Skeletal muscle satellite cell (primary cell): Measurements from ENCODE around the gene GRAP.
"Not testable (repeated sequence)": the region's sequence is repeated elsewhere in the genome, so short reads cannot be mapped to it uniquely, and the experiment has no call there.

Experiments used
- H3K27me3 ChIP-seq: 2 replicates; pipeline ENCODE4 v1.7.0; 2013; ENCODE audit warnings: low read length; ENCODE audit not compliant: control insufficient read depth, insufficient read depth
- H3K36me3 ChIP-seq: 2 replicates; pipeline ENCODE4 v1.7.0; 2013; ENCODE audit warnings: mild to moderate bottlenecking, control low read depth, low read length; ENCODE audit not compliant: insufficient read depth
- H3K4me1 ChIP-seq: 2 replicates; pipeline ENCODE4 v1.7.0; 2013; ENCODE audit warnings: low read length; ENCODE audit not compliant: control insufficient read depth, insufficient read depth
- H3K4me2 ChIP-seq: 2 replicates; pipeline ENCODE4 v1.7.0; 2013; ENCODE audit warnings: mild to moderate bottlenecking, low read length
- H3K4me3 ChIP-seq: 2 replicates; pipeline ENCODE4 v1.7.0; 2013; ENCODE audit warnings: low read length
- H3K9ac ChIP-seq: 2 replicates; pipeline ENCODE4 v1.7.0; 2013; ENCODE audit warnings: mild to moderate bottlenecking, low read depth, low read length, moderate library complexity
- H3K9me3 ChIP-seq: replicated peaks from 2 replicates; pipeline ENCODE4 v1.7.0; 2013; ENCODE audit warnings: mild to moderate bottlenecking, control low read depth, low read length

The GRAP gene

DNA sequence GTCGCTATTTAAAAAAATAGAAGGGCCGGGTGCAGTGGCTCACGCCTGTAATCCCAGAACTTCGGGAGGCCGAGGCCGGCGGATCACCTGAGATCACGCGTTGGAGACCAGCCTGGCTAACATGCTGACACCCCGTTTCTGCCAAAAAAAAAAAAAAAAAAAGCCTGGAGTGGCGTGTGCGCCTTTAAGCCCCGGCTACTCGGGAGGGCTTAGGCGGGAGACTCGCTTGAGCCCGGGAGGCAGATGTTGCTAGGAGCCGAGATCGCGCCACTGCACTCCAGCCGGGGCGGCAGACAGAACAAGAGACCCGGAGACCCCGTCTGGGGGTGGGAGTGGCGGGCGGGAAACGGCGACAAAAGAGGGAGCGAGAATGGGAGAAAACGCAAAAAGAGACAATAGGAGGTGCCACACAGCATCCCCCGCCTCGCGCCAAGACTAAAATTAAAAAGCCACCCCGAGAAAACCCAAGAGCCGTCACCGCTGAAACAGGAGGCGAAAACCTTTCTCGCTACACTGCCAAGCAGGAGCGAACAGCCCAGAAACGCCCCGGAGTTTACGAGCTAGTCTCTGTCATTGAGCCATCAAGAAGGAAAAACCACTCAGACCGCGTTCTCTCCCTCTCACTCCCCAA is 16.7 kb upstream of the GRAP start:
- H3K9ac ChIP-seq, H3K36me3 ChIP-seq, H3K27me3 ChIP-seq, H3K4me1 ChIP-seq, H3K9me3 ChIP-seq, H3K4me3 ChIP-seq, H3K4me2 ChIP-seq: not testable (repeated sequence)

- not testable (repeated sequence) for H3K27me3 ChIP-seq, H3K9ac ChIP-seq, H3K4me1 ChIP-seq, H3K36me3 ChIP-seq, H3K4me2 ChIP-seq, H3K9me3 ChIP-seq, H3K4me3 ChIP-seq
Measured at GRCh38 chr17:19062718-19063325, 16.1 kb upstream of the GRAP start.

DNA sequence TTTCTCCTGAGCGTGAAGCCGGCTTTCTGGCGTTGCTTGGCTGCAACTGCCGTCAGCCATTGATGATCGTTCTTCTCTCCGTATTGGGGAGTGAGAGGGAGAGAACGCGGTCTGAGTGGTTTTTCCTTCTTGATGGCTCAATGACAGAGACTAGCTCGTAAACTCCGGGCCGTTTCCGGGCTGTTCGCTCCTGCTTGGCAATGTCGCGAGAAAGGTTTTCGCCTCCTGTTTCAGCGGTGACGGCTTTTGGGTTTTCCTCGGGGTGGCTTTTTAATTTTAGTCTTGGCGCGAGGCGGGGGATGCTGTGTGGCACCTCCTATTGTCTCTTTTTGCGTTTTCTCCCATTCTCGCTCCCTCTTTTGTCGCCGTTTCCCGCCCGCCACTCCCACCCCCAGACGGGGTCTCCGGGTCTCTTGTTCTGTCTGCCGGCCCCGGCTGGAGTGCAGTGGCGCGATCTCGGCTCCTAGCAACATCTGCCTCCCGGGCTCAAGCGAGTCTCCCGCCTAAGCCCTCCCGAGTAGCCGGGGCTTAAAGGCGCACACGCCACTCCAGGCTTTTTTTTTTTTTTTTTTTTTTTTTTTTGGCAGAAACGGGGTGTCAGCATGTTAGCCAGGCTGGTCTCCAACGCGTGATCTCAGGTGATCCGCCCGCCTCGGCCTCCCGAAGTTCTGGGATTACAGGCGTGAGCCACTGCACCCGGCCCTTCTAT is 15.4 kb upstream of the GRAP start:
- H3K27me3 ChIP-seq, H3K36me3 ChIP-seq, H3K4me2 ChIP-seq, H3K4me1 ChIP-seq, H3K9ac ChIP-seq, H3K9me3 ChIP-seq, H3K4me3 ChIP-seq: not testable (repeated sequence)

- H3K36me3 ChIP-seq, H3K9ac ChIP-seq, H3K9me3 ChIP-seq, H3K4me1 ChIP-seq, H3K27me3 ChIP-seq, H3K4me3 ChIP-seq, H3K4me2 ChIP-seq: not testable (repeated sequence)
Measured at GRCh38 chr17:19055447-19055846, 8.7 kb upstream of the GRAP start.

DNA sequence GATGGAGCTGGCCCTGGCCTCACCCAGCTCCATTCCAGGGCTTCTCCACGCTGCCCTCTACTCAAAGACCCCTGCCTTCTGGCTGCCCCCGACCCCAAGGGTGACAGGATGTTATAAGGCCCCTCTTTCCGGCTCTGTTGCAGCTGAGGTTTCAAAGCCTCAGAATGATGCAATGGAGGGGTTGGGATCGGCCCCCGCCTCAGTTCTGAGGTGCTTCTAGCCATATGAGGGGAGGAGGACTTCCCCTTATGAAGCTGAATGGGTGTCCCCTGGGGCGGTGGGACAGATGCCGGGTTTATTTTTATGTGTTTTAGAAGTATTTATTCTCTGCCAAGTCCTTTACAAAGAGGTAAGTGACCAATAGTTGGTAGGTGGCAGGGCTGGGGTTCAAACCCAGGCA is 2.1 kb upstream of the GRAP start:
- H3K9ac ChIP-seq, H3K4me1 ChIP-seq, H3K36me3 ChIP-seq, H3K27me3 ChIP-seq, H3K4me2 ChIP-seq, H3K9me3 ChIP-seq, H3K4me3 ChIP-seq: not testable (repeated sequence)

DNA sequence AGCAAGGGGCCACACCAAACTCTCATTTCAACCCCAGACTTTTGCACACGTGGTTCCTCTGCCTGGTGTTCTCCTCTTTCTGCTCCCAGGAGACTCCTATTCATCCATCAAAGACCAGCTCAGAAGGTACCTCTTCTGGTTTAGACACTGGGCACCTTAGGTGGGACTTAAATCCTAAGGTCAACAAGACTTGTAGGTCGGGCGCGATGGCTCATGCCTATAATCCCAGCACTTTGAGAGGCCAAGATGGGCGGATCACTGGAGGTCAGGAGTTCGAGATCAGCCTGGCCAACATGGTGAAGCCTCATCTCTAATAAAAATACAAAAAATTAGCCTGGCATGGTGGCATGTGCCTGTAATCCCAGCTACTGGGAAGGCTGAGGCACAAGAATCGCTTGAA is 753 bp upstream of the GRAP start:
- H3K9ac ChIP-seq, H3K27me3 ChIP-seq, H3K4me1 ChIP-seq, H3K9me3 ChIP-seq, H3K36me3 ChIP-seq, H3K4me3 ChIP-seq, H3K4me2 ChIP-seq: not testable (repeated sequence)

DNA sequence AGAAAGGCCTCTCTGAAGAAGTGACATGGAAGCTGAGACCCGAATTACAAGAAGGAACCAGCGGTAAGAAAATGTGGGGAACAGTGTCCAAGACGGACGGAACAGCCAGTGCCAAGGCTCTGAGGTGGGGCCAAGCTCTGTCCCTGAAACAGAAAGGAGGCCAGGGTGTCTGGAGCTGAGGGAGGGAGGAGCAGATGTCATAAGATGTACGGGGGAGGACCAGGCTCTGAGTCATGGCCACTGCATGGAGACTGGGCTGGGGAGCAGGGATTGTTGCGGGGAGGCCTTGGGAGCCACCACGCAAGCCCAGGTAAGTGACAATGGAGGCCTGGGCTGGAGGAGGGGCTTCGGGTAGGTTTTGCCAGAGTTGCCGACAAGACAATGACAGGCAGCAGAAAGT is 2.1 kb downstream of the GRAP start:
- not testable (repeated sequence) for H3K9me3 ChIP-seq, H3K27me3 ChIP-seq, H3K4me1 ChIP-seq, H3K4me2 ChIP-seq, H3K9ac ChIP-seq, H3K4me3 ChIP-seq, H3K36me3 ChIP-seq

- not testable (repeated sequence) for H3K4me2 ChIP-seq, H3K9ac ChIP-seq, H3K4me3 ChIP-seq, H3K36me3 ChIP-seq, H3K27me3 ChIP-seq, H3K9me3 ChIP-seq, H3K4me1 ChIP-seq
Measured at GRCh38 chr17:19043032-19043431, 3.7 kb downstream of the GRAP start.

DNA sequence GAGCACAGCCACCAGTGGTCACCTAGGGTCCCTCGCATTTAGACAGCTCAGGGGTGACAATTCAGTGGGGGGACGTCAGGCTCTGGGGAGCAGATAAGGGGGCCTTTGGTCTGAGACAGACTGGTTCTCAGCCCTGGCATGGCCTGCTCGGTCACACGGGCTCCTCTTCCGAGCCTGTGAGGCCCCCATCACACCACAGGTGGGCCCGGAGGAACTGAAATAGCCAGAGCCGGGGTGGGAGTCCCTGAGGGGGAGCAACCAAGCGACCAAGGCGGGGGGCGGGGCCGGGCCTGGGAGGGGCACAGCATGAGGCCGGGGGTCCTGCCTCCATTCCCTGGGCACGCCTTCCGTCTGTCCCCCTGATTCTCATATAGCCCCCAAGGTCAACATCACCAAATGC is 4.4 kb downstream of the GRAP start:
- H3K4me1 ChIP-seq, H3K9me3 ChIP-seq, H3K4me2 ChIP-seq, H3K9ac ChIP-seq, H3K27me3 ChIP-seq, H3K36me3 ChIP-seq, H3K4me3 ChIP-seq: not testable (repeated sequence)

DNA sequence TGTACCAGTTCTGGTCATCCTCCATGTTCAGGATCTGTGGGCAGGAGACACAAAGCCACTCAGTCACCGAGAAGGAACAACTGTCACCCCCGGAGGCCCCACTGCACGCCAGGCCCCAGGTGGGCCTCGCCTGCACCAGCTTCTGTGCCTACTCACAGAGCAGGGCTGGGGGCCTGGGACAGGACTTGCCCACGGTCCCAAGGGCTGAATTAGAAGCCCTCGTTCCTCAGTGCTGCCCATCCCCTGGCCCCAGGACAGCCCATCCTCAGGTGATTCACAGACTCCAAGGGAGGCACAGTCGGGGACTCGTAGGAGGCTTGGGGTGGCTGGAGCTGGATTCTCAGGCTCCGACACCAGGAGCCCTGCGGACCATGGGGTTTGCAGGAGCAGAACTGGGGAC is 4.9 kb downstream of the GRAP start:
- H3K9ac ChIP-seq, H3K4me3 ChIP-seq, H3K36me3 ChIP-seq, H3K9me3 ChIP-seq, H3K27me3 ChIP-seq, H3K4me1 ChIP-seq, H3K4me2 ChIP-seq: not testable (repeated sequence)

- not testable (repeated sequence) for H3K9ac ChIP-seq, H3K36me3 ChIP-seq
Measured at GRCh38 chr17:19040350-19040749, 6.4 kb downstream of the GRAP start.

DNA sequence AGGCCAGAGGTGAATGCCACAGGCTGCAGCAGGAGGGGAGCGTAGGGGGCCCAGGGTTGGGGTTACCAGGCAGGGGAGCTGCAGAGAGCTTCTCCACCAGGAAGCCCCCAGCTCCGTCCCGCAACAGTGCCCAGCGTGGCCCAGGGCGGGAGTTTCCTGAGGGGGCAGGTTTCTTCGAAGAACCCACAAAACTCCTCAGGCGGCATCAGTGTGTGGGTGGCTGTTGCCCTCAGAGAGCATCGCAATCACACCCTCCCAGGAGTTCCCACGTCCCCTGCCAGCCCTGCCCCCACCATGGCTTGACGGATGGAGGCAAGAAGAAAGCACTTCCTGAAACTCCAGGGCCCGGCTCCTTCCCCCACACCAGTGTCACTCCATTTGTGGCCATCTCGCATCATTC is 8.0 kb downstream of the GRAP start:
- H3K36me3 ChIP-seq, H3K9me3 ChIP-seq, H3K4me1 ChIP-seq, H3K9ac ChIP-seq, H3K4me2 ChIP-seq, H3K27me3 ChIP-seq, H3K4me3 ChIP-seq: not testable (repeated sequence)

More at GRCh38 chr17:19040350-19040749, 6.4 kb downstream of the GRAP start:
- not testable (repeated sequence) for H3K4me2 ChIP-seq, H3K27me3 ChIP-seq, H3K9me3 ChIP-seq, H3K4me3 ChIP-seq, H3K4me1 ChIP-seq
